Measurements from ENCODE around the gene SDK2.
"Not testable (repeated sequence)": the region's sequence is repeated elsewhere in the genome, so short reads cannot be mapped to it uniquely, and the experiment has no call there.

SDK2 gene

DNA sequence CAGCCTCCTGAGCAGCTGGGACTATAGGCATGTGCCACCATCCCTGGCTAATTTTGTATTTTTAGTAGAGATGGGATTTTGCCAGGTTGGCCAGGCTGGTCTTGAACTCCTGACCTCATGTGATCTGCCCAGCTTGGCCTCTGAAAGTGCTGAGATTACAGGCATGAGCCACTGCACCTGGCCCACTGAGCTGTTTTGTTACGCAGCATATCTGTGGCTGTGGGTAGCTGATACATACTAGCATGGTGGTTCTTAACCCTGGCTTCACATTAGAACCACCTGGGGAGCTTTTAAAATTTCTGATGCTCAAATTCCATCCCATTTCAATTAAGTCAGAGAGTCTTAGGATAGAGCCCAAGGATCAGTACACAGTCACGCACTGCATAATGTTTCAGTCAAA lies 190.8 kb downstream of the SDK2 start:
- DNase-seq (ENCODE audit: low read depth): not testable (repeated sequence)

DNA sequence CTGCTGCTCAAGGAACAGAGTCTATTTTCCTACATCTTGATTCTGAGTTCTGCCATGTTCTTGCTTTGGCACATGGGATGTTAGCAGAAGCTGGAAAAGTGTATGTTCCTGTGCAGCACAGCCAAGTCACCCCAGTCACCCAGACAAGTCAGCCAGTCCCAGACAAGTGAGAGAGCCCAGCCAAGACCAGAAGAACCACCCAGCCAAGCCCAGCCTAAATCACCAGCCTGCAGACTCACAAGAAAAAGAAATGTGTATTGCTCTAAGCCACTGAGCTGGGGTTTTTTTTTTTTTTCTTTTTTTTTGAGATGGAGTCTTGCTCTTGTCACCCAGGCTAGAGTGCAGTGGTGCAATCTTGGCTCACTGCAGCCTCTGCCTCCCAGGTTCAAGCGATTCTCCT lies 191.2 kb downstream of the SDK2 start:
- no peak for DNase-seq (ENCODE audit: low read depth)

DNA sequence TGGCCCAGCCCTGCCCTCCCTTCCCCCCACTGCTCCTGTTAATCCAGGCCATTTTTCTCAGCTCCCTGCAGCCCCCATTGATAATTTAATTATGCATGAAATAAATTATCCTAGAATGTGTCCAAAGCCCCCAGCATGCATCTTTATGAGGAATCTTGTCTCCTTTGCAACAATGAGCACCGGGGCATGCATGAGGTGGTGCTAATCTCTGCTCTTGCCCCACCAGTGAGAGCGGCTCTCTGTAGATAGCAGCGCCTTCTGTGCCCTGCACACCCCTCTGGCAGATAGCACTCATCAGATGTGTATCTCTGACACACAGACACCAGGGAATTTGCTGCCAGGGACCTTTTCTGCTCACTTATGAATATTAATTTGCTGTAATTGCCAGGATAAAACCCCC lies 192.2 kb downstream of the SDK2 start:
- no peak for DNase-seq (ENCODE audit: low read depth)

DNA sequence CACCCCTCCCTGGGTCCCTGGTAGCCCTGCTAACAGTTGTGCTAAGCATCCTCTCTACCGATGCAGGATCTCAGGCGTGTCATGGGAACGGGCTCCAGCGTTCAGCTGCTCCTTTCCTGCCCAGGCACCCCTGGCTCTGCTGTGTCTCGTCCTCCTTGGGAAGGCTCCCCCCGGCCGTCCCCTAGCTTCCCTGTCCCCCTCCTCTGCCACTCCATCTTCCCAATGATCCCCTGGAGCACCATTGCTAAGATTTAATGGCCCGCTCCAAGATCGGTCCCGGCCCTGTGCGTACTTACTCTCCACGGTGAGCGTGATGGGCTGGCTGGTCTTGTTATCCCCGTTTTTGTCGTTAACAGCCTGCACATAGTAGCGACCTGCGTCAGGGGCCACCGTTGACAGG lies 196.9 kb downstream of the SDK2 start:
- no peak for DNase-seq (ENCODE audit: low read depth)

DNA sequence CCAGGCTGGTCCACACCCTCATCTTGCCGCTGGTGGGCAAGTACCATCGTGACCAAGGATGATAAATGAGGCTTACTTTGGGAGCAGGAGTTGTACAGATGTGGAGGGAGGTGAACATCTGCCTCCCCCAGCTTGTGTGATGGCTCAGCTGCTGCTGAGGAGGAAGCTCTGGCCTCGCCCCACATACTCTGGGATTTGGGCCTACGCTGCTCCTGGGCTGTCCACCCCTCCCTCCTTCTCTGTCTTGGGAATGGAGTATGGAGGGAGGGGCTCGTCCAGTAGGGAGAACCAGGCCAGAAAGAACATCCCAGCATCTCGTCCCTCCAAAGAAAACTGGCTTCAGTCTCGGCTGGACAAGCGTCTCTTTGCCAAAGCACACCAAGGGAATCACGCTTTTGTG lies 197.6 kb downstream of the SDK2 start:
- DNase-seq (ENCODE audit: low read depth): no peak

DNA sequence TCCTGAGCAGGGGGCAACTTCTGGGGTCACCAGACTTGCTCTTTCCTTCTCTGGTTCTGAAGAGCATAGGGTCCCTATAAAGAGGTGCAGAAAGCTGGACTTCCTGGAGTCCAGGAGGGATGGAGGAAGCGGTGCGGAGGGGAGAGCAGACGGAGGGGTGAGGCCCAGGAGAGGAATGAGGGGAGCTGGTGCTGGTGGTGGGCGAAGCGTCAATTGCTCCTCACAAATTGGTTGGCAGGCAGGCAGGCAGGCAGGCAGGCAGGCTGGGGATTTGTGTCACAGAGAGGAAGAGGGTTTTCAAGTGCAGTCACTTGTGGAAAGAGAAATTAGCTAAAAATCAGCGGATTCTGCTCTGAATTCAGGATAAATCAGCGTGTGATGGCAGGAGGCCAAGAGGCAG lies 198.8 kb downstream of the SDK2 start:
- DNase-seq (ENCODE audit: low read depth): no peak

DNA sequence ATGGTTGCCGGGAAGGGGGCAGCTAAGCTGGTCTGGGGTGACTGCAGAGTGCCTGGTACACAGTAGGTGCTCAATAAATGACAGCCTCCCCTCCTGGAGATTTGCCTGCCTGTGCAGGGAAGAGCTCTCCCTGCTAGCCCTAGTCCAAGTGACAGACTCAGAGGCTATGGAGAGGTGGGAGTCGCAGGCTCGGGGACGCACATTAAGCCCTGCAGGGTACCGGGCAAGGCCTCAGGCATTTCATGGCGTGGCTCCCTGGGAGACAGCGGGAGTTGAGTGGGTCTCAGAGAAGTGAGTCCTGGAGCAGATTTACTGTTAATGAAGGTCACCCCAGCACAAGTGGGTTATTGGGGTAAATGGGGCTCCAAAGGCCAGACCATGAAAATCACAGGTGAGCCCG lies 200.2 kb downstream of the SDK2 start:
- DNase-seq (ENCODE audit: low read depth): no peak

DNA sequence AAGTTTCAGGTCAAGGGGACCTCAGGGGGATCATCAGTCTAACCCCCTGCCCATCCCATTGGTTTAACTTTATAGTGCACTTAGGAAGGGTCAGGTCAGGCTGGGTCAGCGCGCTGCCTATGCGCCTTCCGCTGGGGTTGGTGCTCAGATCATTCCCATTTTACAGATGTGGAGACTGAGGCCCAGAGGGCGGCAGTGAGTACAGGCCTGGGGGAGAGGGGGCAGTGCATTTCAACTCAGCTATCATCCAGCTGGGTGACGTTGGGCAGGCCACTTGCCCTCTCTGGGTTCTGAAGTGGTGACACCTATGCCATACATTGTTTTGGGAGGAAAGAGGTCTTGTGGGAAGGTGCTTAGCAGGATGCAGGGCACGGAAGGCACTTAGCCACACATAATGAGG lies 204.6 kb downstream of the SDK2 start:
- no peak for DNase-seq (ENCODE audit: low read depth)

DNA sequence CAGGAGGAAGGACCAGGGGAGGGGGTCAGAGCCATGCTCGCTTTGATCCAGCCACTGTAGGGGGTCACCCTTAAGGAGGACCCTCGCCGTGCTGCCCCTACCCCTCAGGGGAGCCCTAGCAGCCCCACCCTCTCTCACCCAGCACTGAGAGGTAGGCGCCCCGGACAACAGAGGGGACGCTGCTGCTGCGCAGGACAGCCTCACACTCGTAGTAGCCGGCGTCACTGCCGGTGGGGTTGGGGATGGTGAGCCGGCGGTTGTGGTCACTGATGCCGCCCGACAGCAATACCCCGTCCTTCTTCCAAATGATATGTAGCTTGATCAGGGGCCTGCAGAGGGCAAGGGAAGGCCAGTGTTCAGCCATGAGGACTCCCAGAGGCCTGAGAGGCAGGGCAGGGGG lies 206.4 kb downstream of the SDK2 start:
- no peak for DNase-seq (ENCODE audit: low read depth)

DNA sequence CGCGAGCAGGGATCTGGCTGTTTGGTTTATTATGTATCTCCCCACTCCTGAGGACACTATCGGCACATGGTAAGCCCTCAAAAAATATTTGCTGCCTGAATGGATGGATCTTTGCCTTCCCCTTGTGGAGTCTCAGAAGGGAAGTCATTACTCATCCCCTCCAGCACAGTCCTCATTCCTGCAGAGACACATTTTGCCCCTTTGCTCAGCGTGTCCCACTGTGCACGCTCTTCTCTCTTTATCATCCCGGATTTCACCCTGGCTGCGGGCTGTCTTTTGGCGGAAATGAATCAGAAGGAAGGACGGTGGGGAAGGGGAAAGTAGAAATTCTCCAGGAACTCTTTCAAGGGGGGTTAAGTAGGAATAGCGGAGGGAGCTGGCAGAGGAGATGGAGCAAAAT lies 207.3 kb downstream of the SDK2 start:
- no peak for DNase-seq (ENCODE audit: low read depth)

DNA sequence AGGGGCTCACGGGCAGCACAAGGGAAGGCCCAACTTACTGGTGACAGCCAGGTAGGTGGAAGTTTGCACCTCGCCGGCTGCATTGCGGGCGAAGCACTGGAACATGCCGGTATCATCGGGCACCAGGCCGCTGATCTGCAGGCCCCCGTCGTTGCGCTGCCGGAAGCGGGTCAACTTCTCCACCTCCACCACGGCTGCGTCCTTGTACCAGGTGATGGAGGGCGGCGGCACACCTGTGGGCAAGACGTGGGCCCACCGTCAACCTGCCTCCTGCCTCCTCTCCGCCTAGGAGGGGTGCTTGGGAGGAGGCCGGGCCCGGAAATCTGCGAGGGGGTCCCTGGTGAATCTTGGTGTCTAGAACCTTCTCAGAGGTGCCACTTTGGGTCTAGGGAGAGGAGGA lies 208.8 kb downstream of the SDK2 start:
- no peak for DNase-seq (ENCODE audit: low read depth)

DNA sequence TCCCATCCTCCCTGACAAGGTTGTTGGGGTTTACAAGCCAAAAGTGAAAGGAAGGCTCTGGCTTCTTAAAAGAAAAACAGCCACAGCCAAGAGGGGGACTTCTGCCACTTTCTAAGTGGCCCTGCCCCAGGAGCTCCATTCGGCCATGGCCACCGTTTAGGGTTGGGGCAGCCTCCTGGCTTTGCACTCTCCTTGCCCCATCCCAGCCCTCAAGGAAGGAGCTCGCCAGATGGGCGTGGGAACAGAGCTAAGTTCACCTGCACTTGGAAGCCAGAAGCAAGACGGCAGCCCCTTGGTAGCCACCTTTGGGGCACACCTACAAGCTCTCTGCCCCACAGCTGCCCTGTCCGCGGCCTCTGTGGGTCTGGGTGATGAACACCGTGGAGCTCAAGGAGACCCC lies 210.1 kb downstream of the SDK2 start:
- no peak for DNase-seq (ENCODE audit: low read depth)

DNA sequence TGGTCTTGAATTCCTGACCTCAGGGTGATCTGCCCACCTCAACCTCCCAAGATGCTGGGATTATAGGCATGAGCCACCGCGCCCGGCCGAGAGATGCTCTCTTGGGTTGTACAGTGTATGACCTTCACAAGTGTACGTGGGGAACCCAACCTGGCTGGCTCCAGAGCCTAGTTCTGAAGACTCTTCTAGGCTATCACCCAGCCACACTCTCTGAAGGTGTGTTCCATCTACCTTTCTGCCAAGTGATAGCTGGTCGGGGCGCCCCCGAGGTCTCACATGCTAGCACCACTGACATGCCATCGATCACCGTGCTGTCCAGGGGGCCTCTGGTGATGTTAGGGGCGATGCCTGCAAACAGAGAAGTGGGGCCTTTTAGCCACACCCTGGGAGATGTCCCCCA lies 210.7 kb downstream of the SDK2 start:
- DNase-seq (ENCODE audit: low read depth): no peak

DNA sequence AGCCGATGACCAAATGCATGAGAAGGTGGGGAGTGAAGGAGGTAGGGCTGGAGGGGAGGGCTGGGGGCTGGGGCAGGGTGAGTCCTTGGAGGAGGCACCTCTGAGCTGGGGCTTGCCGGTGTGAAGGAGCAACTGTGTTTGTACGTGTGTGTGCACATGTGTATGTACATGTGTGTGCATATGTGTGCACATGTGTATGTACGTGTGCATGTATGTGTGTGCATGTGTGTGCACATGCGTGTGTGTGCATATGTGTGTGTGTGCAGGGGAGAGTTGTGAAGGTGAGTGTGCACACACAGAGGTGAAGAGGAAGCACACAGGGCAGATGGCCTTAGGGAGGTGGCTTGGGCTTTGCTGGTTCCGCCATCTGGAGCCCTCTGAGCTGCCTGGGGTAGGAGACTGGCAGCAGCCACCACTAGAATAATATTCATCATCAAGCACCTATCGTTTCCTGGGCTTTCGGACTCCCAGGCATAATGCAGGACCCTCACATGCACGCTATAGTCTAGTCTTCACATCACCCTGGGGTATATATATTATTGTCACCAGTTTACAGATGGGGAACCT lies 211.5 kb downstream of the SDK2 start:
- no peak for DNase-seq (ENCODE audit: low read depth)

DNA sequence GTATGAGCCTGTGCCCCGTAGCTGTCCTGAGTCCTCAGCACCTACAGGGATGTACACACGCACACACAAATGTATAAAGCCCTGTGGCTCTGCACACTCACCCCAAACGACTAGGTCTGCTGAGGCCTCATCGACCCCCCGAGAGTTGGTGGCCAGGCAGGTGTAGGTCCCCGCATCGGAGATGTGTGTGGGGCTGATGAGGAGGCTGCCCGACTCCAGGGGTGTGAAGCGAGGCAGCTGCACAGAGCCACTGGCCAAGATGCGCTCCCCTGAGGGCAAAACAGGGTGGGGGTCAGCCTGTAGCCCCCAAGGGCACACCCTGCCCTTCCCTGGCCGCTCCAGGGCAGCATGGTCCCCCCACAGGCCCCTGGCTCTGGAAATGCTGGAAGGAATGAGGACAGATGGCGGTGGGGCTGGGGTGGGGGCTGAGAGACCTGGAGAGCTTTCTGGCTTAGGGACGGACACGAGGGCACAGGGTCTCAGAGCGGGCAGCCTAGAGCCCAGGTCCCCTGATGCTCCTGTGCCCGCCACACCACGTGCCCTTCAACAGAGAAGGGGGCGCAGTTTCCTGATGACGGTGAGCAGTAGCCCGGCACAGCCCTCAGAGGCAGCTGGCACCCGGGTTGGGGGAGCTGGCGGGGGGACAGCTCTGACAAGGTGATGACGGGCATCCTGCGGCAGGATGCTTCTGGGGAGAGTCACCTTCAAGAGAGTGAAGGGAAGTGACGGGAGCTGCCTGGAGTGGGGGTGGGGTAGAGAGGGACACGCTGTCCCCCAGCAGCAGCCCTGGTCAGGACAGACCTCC lies 212.6 kb downstream of the SDK2 start:
- no peak for DNase-seq (ENCODE audit: low read depth)

DNA sequence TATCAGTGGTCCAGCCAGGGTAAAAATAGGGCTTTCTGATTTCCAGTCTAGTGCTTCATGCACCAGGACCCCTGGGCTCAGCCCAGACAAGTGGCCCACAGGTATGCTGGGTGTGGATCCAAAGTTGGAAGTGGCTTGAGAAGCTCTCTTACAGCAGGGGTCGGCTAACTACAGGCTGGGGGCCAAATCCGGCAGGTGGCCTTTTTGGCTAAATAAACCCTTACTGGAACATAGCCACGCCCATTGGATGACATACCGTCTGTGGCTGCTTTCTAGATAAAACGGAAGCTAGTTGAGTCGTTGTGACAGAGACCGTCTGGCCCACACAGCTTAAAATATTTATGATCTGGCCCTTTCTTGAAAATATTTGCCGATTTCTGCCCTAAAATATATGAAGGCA lies 213.4 kb downstream of the SDK2 start:
- no peak for DNase-seq (ENCODE audit: low read depth)

DNA sequence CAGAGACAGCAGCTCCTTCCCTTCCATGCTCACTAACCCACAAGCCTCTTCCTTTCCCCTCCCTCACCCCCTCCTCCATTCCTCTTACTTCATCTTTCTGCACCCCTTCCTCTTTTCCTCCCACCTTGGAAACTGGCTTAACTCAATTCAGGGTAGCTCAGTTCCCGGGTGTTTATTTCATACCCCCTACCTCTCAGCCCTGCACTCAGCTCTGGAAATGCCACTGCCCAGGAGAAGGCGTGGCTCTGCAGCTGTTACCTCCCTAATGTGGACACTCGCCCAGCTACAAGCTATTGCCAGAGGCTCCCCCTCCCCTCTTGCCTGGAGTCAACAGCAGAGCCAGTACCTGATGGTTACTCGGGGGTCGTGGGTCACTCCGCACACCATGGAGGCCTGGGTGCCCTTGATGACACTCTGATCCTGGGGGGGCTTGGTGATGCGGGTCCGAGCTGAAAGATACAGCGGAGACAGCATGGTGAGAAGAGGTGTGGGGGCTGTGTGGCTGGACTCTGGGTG lies 214.0 kb downstream of the SDK2 start:
- no peak for DNase-seq (ENCODE audit: low read depth)

DNA sequence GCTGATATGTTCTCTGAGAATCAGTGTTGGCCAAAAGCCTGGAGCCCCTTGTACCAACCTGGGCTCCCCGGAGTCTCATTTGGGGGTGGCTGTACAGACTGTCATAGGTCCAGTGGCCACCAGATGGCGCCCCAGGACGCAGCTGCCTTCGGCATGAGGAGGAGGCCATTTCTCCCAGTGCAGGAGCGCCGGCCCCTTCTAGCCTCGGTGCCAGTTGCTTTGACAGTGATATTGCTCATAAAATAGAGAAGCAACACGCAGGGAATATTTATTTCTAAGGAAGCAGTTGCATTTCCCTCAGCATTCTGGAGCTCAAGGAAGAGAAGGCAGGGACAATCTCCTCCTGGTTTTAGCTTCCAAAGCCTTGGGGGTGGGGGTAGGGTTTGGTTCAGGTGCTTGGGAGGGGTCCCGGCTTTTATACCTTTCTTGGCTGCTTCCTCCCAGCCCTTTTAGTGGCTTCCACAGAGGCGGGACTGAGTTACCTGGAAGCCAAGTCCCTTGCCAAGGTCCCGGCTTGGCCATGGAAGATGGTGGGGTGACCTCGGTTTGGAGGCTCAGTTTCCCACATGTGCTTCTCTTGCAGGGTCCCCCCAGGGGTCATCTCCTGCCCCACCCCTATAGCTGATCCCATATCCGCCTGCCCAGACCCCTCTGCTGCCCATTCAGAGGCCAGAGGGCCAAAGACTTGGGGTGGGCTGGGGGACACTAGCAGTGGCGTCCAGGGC lies 214.6 kb downstream of the SDK2 start:
- DNase-seq (ENCODE audit: low read depth): peak; percentile 8

DNA sequence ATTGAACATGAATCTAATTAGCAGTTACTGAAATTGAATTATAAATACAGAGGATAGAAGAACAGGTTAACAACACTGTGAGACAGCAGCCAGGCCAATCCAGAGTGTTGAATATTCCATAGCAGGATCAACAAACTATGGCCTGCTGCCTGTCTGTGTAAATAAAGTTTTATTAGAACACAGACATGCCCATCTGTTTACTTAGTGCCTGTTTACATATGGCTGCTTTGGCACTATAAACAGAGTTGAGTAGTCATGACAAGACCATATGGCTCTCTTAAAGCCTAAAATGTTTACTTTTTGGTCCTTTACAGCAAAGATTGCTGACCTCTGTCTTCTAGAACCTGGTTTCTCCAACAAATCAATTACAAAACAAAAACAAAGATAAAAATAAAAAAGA lies 217.0 kb downstream of the SDK2 start:
- DNase-seq (ENCODE audit: low read depth): no peak

DNA sequence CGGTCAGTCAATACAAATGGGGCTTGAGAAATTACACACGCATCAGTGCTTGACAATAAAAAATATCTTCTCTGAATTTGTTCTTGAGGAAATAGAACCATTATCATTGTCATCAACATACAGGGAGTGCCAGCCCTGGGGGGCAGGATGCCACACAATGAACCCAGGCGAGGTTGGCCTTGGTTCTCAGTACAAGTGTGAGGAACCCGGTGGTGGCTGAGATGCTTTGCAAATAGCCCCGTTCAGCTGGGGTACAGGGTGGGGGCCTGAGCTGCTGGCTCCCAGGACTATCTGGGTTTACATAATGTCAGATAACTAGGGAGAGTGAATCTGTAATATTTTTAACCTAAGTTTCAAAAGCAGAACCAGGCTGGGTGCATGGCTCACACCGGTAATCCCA lies 219.7 kb downstream of the SDK2 start:
- no peak for DNase-seq (ENCODE audit: low read depth)

DNA sequence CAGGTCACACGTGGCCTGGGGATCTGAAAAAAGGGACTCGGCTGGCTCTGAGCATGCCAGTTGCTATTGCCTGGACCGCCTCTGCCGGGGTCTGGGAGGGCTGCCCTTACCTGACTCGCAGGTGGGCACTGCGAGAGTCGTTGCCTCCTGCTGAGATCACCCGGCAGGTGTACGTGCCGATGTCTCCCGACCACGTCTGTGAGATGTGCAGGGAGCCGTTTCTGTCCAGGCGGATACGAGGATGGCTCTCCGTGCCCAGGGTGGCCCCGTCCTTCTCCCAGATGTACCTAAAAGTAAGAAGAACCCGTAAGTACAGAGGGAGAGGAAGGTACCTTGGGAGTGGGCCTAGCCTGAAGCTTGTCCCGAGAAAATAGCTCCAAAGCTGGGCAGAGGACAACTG lies 220.4 kb downstream of the SDK2 start:
- DNase-seq (ENCODE audit: low read depth): no peak

DNA sequence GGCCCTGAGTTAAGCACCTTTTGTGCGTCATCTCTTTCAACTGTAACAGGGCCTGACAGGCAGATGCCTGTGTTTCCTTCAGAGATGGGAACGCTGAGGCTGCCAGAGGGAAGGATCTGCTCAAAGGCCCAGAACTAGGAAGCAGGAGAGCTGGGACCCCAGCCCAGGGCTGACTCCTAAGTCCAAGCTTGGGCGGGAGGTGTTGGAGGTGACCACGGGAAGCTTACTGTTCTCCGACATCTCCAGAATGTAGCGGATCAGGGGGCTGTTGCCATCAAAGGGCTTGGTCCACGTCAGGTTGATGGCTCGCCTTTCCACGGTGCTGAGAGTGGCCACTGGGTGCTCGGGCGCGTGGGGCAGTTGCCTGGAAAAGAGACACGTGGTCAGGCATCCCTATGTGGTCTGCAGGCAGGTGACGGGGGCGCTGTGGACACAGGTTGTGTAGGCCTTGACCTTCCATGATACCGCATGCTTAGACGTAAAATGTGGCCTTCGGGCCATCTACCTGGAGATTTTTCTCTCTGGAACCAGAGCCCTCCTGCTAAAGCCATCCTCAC lies 221.0 kb downstream of the SDK2 start:
- DNase-seq (ENCODE audit: low read depth): no peak

DNA sequence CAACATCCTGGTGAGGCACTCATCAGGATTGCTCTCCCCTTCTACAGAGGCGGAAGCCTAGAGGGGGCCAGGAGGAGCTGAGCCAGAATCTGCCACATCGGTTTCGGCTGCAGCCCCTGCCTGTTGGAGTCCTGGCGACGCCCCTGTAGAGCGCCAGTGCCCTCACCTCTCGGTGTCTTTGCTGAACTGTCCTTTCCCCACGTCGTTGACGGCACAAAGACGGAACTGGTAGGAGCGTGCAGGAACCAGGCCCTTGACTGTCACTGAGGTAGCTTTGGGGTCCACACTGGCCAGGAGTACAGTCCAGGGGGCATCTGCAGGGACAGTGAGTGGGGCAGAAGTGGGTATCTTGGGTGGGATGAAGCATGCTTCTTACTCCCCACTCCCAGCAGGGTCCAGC lies 222.1 kb downstream of the SDK2 start:
- DNase-seq (ENCODE audit: low read depth): no peak
